HG02938 (cell line): ENCODE results near the gene FAM184A.

ENCODE experiments used
- ATAC-seq: cut with Tn5 transposase; IDR thresholded peaks from one replicate; pipeline ENCODE4 v1.9.1; 2021; ENCODE audit warnings: mild to moderate bottlenecking, moderate library complexity; ENCODE audit not compliant: unreplicated experiment

FAM184A gene

GRCh38 chr6:118917546-118918328 lies 160.7 kb downstream of the FAM184A start:
- ATAC-seq = no peak

- ATAC-seq = no peak
These were observed 163.9 kb downstream of the FAM184A start for GRCh38 chr6:118914598-118914997.

- no peak for ATAC-seq
These were observed 165.3 kb downstream of the FAM184A start for GRCh38 chr6:118913161-118913560.

- no peak for ATAC-seq
These were observed 165.8 kb downstream of the FAM184A start for GRCh38 chr6:118912646-118913045.
